Measurements from ENCODE around the gene C1QTNF12.

DNA sequence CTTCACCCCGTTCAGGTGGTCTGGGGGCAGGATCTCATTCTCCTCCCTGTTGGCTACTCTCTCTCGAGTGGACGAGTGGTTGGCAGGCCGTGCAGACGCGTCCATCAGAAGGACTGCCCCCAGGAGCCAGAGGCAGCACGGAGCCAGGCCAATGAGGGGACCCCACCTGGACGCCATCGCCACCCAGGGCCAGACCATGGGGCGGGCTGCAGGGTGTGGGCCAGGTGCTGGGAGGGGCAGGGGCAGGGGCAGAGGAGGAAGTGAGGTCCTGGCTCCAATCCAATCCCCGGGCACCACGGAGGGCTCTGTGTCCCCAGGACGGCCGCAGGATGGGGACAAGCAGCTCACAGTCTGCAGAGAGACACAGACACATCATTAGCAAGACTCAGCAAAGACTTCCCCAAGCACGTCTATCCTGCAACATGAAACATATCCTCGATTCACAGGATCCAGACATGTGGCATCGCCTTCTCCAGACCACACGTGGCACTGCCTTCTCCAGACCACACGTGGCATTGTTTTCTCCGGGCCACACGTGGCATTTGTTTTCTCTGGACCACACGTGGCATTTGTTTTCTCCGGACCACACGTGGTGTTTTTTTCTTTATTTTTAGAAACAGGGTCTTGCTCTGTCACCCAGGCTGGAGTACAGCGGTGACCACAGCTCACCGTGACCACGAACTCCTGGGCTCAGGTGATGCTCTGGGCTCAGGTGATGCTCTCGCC lies 17.8 kb downstream of the C1QTNF12 start:
- TF ChIP-seq FOXM1 (IDR thresholded peaks at IDR 0.05; ENCODE audit: borderline replicate concordance, low read depth) (no peak), TEAD4 (IDR thresholded peaks at IDR 0.05) (no peak), ZBTB7A (IDR thresholded peaks at IDR 0.05; ENCODE audit: low read depth) (no peak), YY1 (IDR thresholded peaks at IDR 0.05; ENCODE audit: low read depth) (no peak), CEBPB (IDR thresholded peaks at IDR 0.05) (no peak), TAF1 (IDR thresholded peaks at IDR 0.05; ENCODE audit: low read depth) (no peak), MAX (IDR thresholded peaks at IDR 0.05) (no peak), REST (IDR thresholded peaks at IDR 0.05; ENCODE audit: low read depth) (no peak), EP300 (IDR thresholded peaks at IDR 0.05; ENCODE audit: borderline replicate concordance) (no peak), CREB1 (IDR thresholded peaks at IDR 0.05; ENCODE audit: low read depth) (no peak), RAD21 (IDR thresholded peaks at IDR 0.05; ENCODE audit: low read depth) (no peak)
